IPS-18a (cell line): ENCODE data around the gene NRSN1.

Experiments used
- H3K27ac ChIP-seq: one replicate; pipeline ENCODE4 v1.5.1; 2013; ENCODE audit warnings: low read length
- H3K27me3 ChIP-seq: one replicate; pipeline ENCODE4 v1.6.1; 2013; ENCODE audit warnings: mild to moderate bottlenecking, low read length; ENCODE audit not compliant: control insufficient read depth, insufficient read depth
- H3K36me3 ChIP-seq: one replicate; pipeline ENCODE4 v1.6.1; 2013; ENCODE audit warnings: low read depth, low read length; ENCODE audit not compliant: control insufficient read depth
- H3K4me1 ChIP-seq: one replicate; pipeline ENCODE4 v1.6.1; 2013; ENCODE audit warnings: low read depth, low read length; ENCODE audit not compliant: control insufficient read depth
- H3K4me3 ChIP-seq: one replicate; pipeline ENCODE4 v1.5.1; 2013; ENCODE audit warnings: low read length
- H3K9ac ChIP-seq: one replicate; pipeline ENCODE4 v1.6.1; 2013; ENCODE audit warnings: mild to moderate bottlenecking, low read length, moderate library complexity
- H3K9me3 ChIP-seq: one replicate; pipeline ENCODE4 v1.6.1; 2013; ENCODE audit warnings: low read depth, low read length; ENCODE audit not compliant: control insufficient read depth

NRSN1 gene

GRCh38 chr6:24107294-24107693 is 18.7 kb upstream of the NRSN1 start:
- Histone ChIP-seq H3K9ac (no peak overlapping the region), H3K27ac (no peak overlapping the region), H3K9me3 (no peaks in the 10 kb centered on the region), H3K27me3 (no peaks in the 10 kb centered on the region), H3K36me3 (no peaks in the 10 kb centered on the region), H3K4me1 (no peaks in the 10 kb centered on the region), H3K4me3 (no peak overlapping the region)

GRCh38 chr6:24108056-24108455 is 18.0 kb upstream of the NRSN1 start:
- H3K9me3 ChIP-seq, result no peaks in the 10 kb centered on the region
- H3K27me3 ChIP-seq, result no peaks in the 10 kb centered on the region
- no peaks in the 10 kb centered on the region for H3K36me3 ChIP-seq
- no peak overlapping the region for H3K4me3 ChIP-seq
- no peak overlapping the region for H3K9ac ChIP-seq
- H3K27ac ChIP-seq, result no peak overlapping the region
- H3K4me1 ChIP-seq, result no peaks in the 10 kb centered on the region

- no peaks in the 10 kb centered on the region for H3K4me1 ChIP-seq
- H3K27me3 ChIP-seq, result no peaks in the 10 kb centered on the region
- H3K9me3 ChIP-seq, result no peaks in the 10 kb centered on the region
- no peak overlapping the region for H3K9ac ChIP-seq
- no peak overlapping the region for H3K4me3 ChIP-seq
- no peak overlapping the region for H3K27ac ChIP-seq
- no peaks in the 10 kb centered on the region for H3K36me3 ChIP-seq
Observed at GRCh38 chr6:24110417-24110816, 15.6 kb upstream of the NRSN1 start.

GRCh38 chr6:24113891-24114290 is 12.1 kb upstream of the NRSN1 start:
- no peaks in the 10 kb centered on the region for H3K27me3 ChIP-seq
- H3K27ac ChIP-seq, result no peak overlapping the region
- no peak overlapping the region for H3K9ac ChIP-seq
- H3K9me3 ChIP-seq, result no peaks in the 10 kb centered on the region
- H3K36me3 ChIP-seq, result no peaks in the 10 kb centered on the region
- no peak overlapping the region for H3K4me3 ChIP-seq
- H3K4me1 ChIP-seq, result no peaks in the 10 kb centered on the region

- H3K36me3 ChIP-seq, result no peaks in the 10 kb centered on the region
- H3K27me3 ChIP-seq, result no peaks in the 10 kb centered on the region
- H3K4me1 ChIP-seq, result no peaks in the 10 kb centered on the region
- H3K4me3 ChIP-seq, result no peak overlapping the region
- no peak overlapping the region for H3K27ac ChIP-seq
- H3K9me3 ChIP-seq, result no peaks in the 10 kb centered on the region
- no peak overlapping the region for H3K9ac ChIP-seq
Observed at GRCh38 chr6:24117021-24117420, 9.0 kb upstream of the NRSN1 start.

GRCh38 chr6:24122139-24122538 is 3.9 kb upstream of the NRSN1 start:
- no peak overlapping the region for H3K9ac ChIP-seq
- no peaks in the 10 kb centered on the region for H3K9me3 ChIP-seq
- no peak overlapping the region for H3K4me3 ChIP-seq
- no peaks in the 10 kb centered on the region for H3K27me3 ChIP-seq
- no peak overlapping the region for H3K27ac ChIP-seq
- H3K36me3 ChIP-seq, result no peaks in the 10 kb centered on the region
- H3K4me1 ChIP-seq, result peaks cover 4% of the 10 kb centered on the region

GRCh38 chr6:24126586-24127192 is 674 bp downstream of the NRSN1 start:
- H3K4me3 ChIP-seq, result peak overlapping the region; percentile 73
- H3K9ac ChIP-seq, result no peak overlapping the region
- H3K4me1 ChIP-seq, result peaks cover 4% of the 10 kb centered on the region
- no peaks in the 10 kb centered on the region for H3K27me3 ChIP-seq
- H3K36me3 ChIP-seq, result no peaks in the 10 kb centered on the region
- H3K9me3 ChIP-seq, result no peaks in the 10 kb centered on the region
- H3K27ac ChIP-seq, result no peak overlapping the region

GRCh38 chr6:24127316-24127715 is 1.3 kb downstream of the NRSN1 start:
- Histone ChIP-seq H3K4me3 (no peak overlapping the region), H3K36me3 (no peaks in the 10 kb centered on the region), H3K9me3 (no peaks in the 10 kb centered on the region), H3K27me3 (no peaks in the 10 kb centered on the region), H3K27ac (no peak overlapping the region), H3K9ac (no peak overlapping the region), H3K4me1 (peaks cover 4% of the 10 kb centered on the region)

- Histone ChIP-seq H3K27me3 (no peaks in the 10 kb centered on the region), H3K9me3 (no peaks in the 10 kb centered on the region), H3K4me3 (no peak overlapping the region), H3K4me1 (no peaks in the 10 kb centered on the region), H3K9ac (no peak overlapping the region), H3K36me3 (no peaks in the 10 kb centered on the region), H3K27ac (no peak overlapping the region)
Observed at GRCh38 chr6:24131751-24132150, 5.7 kb downstream of the NRSN1 start.

GRCh38 chr6:24139080-24139479 is 13.1 kb downstream of the NRSN1 start:
- H3K27ac ChIP-seq, result no peak overlapping the region
- no peak overlapping the region for H3K9ac ChIP-seq
- no peaks in the 10 kb centered on the region for H3K9me3 ChIP-seq
- H3K4me1 ChIP-seq, result no peaks in the 10 kb centered on the region
- no peak overlapping the region for H3K4me3 ChIP-seq
- H3K36me3 ChIP-seq, result no peaks in the 10 kb centered on the region
- H3K27me3 ChIP-seq, result no peaks in the 10 kb centered on the region

GRCh38 chr6:24139639-24140038 is 13.6 kb downstream of the NRSN1 start:
- no peaks in the 10 kb centered on the region for H3K4me1 ChIP-seq

GRCh38 chr6:24140591-24140990 is 14.6 kb downstream of the NRSN1 start:
- H3K27me3 ChIP-seq, result no peaks in the 10 kb centered on the region
- no peaks in the 10 kb centered on the region for H3K4me1 ChIP-seq
- H3K9ac ChIP-seq, result no peak overlapping the region
- no peak overlapping the region for H3K4me3 ChIP-seq
- H3K9me3 ChIP-seq, result no peaks in the 10 kb centered on the region
- H3K36me3 ChIP-seq, result no peaks in the 10 kb centered on the region
- H3K27ac ChIP-seq, result no peak overlapping the region

More at GRCh38 chr6:24139639-24140038, 13.6 kb downstream of the NRSN1 start:
- no peaks in the 10 kb centered on the region for H3K36me3 ChIP-seq
- H3K9me3 ChIP-seq, result no peaks in the 10 kb centered on the region
- no peak overlapping the region for H3K9ac ChIP-seq
- no peaks in the 10 kb centered on the region for H3K27me3 ChIP-seq
- H3K4me3 ChIP-seq, result no peak overlapping the region
- H3K27ac ChIP-seq, result no peak overlapping the region
